ENCODE data around the gene CDR2.
"Not testable (repeated sequence)": the region's sequence is repeated elsewhere in the genome, so short reads cannot be mapped to it uniquely, and the experiment has no call there.

Gene CDR2

DNA sequence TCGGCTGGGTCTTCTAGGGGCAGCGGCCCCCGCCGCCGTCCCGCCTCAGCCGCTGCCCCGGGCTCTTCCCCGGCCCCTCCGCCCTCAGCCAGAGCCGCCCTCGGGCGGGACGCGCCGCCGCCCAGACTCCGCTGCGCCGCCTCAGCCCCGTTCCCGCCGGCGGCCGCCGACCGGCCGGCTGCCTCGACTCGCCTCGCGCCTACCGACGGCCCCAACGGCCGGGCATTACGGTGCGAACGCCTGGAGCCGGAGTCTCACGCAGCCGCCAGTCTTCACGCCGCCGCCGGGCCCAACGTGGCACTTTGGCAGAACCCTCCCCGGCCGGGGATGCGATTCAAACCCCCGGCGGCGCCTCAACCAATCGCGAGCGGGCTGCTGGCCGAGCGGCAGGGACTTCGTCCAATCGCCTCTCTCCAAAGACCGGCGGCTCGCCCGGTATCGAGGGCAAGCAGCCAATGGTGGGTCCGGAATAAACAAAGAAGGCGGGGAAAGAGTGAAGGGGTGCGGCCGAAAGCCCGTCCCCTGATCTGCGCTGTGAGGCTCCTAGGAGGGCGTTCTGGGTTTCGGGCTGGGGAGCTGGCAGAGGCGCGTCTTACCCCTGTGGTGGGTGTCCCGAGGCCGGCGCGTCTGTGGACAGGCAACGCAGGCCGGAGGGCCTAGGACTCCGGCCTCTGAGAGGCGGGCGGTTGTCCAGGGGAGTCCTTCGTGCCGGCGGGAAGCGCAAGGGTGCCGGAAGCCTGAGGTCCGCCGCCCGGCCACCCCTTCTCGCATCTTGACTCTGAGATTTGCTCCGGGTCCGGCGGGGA, at the start of gene CDR2:
CDR2 (minus strand) TSS at position 309 of the 806 bp plus-strand sequence. CDS start 310 bp downstream, outside the sequence.
- peak; percentile 99 for DNase-seq

DNA sequence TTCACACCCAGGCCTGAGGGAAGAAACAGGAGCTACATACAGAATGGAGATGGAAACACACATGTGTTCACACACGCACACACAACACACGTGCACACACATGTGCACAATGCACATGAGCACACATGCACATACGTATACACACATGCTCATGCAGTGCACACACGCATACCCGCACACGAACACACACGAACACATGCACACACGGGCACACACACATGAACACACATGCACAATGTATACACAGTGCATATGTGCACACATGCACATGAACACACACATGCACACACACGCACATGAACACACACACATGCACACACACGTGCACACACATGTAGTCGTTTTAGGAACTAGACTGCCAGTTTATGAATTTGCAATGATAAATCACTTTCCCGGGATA, 49.3 kb upstream of the CDR2 start:
- no peak for DNase-seq

DNA sequence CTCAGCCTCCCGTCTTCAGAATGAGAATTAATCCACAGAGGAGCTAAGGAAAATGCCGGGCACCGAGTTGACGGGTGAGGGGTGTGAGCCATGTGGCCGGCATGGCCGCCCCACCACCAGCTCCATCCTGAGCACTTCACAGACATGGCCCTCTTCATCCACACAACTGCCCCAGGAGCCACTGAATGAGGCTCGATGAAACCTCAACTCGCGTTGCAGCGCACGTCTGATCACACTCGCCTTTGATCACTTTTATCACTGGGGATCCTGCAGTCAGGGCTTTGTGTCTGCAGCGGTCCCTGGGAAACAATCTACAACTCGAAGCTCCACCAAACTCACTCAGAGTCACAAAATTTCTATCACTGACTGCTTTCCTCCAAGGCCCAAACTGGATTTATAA, 46.7 kb upstream of the CDR2 start:
- no peak for DNase-seq

DNA sequence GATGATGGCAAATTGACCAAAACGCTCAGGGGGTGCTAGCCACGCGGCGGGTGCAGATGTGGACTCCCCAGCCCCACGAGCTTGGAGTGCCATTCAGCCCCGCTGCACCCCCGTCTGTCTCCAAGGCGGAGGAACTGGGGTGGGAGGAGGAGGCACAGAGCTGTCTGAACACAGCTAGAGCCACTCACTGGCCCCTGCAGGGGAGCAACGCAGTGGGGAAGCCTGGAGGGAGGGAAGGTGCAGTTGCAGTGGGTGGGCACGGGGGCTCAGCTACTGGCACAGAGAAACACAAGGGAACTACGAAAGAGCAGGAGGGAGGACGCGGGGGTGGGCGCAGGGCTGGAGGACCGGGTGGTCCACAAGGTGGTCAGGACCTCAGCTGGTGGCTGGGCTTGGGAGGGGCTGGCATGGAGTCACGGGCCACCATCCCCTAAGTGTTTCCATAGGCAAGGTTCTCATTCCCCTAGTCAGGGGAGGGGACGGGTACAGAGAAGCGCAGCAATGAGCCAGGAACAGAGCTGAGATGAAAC, 46.3 kb upstream of the CDR2 start:
- no peak for DNase-seq

DNA sequence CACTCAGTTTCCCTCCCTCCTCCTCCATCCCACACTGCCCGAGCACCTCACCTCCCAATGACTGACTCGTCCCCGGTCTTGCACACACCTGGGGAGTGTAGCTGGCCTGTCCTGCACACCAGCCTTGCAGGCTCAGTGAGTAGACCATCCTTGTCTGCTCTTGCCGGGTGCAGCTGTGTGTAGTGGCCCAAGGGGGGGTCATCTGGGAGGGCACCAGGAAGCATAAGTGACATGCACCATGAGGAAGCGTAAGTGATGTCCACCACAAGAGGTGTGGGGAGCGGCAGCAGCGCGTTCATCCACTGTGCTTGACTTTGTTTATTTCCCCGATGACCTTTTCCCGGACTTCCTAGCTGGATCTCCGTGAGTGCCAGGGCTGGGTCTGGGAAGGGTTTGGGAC, 45.5 kb upstream of the CDR2 start:
- no peak for DNase-seq

DNA sequence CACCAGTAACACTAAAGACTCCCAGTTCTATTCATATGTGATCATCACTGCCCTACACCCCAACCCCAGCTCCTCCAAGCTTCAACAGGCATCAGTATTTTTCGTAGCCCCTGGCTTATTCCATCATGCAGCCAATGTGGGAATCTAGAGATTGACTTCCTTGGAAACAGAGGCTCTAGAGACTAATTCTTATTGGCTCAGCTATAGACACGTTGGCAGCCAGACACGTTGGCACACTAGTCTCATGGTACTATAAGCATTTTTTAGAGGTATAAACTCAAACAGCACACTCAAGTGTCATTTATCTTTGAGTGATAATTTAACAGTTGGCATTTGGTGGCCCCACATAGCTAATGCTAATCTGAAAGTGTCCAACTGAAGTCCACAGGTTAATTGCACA, 44.4 kb upstream of the CDR2 start:
- DNase-seq = no peak

DNA sequence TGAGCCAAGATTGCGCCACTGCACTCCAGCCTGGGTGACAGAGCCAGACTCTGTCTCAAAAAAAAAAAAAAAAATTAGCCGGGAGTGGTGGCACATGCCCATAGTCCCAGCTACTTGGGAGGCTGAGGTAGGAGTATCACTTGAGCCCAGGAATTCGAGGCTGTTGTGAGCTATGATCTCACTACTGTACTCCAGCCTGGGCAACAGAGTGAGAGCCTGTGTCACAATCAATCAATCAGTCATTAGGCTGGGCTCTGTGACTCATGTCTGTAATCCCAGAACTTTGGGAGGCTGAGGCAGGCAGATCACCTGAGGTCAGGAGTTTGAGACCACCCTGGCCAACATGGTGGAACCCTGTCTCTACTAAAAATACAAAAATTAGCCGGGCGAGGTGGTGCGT, 43.4 kb upstream of the CDR2 start:
- DNase-seq = not testable (repeated sequence)

DNA sequence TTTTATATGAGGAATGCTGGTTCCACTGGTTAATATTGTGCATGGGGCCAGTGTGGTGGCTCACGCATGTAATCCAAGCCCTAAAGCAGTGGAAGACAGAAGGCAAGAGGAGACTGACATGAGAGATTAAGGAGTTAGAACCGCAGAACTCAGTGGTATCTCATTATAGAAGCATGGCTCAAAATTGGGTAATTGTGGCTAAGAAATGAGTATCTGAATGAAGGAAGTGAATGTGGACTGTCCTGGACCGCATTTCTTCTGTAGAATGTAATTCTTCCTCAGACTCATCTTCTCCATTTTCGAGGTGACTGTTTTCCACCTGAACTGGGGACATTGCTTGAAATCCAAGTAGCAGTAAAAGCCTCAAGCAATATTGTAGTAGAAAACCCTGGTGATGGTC, 42.6 kb upstream of the CDR2 start:
- DNase-seq = no peak

DNA sequence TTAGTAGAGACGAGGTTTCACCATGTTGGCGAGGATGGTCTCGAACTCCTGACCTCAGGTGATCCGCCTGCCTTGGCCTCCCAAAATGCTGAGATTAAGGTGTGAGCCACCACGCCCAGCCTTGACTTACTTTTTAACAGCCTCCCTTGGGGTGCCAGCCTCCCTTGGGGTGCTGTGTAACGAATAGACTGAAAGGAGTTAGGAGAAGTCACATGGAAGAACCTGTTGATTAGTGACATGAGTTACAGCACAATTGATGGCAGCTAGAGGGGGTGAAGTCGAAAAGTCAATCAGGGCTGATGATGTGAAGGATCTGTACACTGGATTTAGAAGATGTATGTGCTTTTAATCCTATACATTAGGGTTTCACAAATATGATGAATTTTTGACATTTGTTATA, 39.4 kb upstream of the CDR2 start:
- DNase-seq = no peak

DNA sequence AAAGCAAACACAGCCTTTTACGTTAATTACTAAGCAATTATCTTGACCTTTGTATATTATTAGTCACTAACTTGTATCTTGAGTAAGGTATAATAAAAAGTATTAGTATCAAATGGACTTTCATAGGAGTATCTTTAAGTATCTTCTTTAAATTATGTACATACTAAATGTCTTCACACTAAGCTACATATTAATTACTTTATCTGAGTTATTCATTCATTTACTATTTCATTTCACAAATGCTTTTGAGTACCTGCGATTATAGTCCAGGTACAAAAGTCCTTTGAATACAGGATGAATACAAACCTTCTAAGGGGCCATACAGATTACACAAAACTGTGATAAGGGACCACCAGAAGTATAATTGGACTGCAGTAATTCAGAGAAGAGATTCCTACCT, 33.1 kb upstream of the CDR2 start:
- no peak for DNase-seq

DNA sequence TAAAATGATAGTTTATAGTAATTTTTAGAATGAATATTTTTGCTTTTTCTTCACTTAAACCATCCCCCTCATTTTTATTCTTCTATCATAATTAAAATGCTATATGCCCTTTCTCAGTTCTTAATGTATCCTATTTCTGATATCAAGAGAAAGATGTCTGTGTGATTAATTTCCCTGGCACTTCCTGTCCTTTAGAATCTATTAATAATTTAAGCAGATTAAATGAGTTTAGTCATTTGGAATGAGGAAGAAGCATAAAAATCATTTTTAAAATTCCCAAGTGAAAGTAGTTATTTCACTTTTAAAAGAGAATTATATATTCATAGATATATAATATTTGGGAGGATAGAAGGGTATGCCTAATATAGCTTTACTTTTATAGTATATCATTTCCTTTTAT, 27.8 kb upstream of the CDR2 start:
- DNase-seq = no peak

DNA sequence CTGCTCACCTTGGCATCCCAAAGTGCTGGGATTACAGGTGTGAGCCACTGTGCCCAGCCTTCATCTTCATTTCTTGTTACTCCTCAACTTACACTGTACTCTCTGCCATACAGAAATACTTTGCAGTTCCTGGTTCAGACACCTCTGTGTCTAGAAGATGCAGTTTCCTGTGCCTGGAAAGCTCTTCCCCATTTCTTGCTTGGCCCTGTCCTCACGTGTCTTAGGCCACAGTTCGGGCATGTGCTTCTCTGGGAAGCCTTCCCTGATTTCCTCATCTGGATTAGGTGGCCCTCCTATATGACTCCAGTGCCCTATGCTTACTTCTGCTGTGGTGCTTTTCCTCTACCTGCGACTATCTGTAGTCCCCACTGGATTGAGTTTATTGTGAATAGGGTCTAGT, 26.5 kb upstream of the CDR2 start:
- no peak for DNase-seq

DNA sequence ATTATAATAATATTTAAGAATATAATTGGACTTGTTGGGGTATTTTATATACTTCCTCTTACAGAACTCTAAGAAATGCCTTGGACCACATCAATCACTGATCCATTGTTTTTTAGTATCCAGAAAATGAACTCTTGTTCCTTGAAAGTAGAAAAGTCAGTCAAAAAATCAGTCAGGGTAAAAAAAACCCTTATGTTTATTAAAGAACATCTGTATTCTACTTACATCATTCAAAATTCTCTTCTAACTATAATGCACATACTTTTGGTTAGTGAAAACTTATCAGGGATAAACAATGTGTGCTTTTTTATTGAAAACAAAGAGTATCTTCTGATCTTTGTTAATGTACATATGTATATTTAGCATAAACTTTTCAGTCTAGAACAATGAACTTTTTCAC, 23.5 kb upstream of the CDR2 start:
- no peak for DNase-seq

DNA sequence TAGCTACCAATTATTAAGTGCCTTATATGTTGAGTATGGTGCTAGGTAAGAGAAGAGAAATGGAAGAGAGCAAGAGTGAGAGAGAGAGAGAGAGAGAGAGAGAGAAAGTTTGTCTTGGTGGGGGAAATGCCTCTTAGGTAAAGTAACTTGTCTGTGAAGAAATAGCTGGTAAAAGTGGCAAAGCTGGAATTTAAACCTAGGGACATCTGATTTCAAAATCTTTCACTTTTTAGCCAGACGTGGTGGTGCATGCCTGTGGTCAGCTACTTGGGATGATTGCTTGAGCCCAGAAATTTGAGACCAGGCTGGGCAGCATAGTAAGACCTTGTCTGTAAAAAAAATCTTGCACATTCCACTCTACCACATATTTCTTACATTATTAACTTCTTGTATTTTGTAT, 23.0 kb upstream of the CDR2 start:
- no peak for DNase-seq

DNA sequence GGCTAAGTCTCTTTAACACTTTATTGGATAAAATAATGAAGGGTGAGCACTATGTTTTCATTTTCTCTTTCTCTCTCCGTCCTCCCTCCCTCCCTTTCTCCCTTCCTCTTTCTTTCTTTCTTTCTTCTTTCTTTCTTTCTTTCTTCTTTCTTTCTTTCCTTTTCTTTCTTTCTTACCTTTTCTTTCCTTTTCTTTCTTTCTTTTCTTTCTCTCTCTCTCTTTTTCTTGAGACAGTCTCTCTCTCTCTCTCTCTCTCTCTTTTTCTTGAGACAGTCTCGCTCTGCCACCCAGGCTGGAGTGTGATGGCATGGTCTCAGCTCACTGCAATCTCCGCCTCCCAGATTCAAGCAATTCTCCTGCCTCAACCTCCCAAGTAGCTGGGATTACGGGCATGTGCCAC, 21.5 kb upstream of the CDR2 start:
- no peak for DNase-seq

DNA sequence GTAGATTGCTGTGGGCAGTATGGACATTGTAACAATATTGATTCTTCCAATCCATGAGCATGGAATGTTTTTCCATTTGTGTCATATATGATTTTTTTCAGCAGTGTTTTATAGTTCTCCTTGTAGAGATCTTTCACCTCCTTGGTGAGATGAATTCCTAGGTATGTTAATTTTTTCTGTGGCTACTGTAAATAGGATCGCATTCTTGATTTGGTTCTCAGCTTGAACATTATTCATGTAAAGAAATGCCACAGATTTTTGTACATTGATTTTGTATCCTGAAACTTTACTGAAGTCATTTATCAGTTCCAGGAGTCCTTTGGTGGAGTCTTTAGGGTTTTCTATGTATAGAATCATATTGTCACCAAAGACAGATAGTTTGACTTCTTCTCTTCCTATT, 19.7 kb upstream of the CDR2 start:
- no peak for DNase-seq

DNA sequence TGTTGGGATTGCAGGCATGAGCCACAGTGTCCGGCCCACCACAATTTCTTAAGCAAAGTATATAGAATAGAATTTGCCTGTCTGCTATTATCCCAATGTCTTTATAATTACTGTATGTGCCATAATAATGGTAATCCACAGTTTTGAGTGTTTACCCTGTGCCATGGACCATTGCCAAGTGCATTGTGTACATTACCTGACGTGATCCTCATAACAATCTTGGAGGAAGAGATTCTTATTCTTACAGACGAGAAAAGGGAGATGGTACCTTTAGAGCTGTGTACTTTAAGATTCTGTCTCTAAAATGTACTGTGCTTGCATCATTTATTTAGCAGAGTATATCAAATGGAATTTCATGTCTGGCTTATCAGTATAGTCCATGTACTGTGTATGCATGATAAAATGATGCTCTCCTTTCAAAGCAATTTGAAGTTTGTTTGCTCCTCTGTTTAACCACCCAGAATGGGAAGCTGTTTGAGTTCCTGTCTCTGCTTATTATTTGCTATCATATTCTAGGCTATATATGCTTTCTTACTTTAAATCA, 13.8 kb upstream of the CDR2 start:
- DNase-seq = no peak

DNA sequence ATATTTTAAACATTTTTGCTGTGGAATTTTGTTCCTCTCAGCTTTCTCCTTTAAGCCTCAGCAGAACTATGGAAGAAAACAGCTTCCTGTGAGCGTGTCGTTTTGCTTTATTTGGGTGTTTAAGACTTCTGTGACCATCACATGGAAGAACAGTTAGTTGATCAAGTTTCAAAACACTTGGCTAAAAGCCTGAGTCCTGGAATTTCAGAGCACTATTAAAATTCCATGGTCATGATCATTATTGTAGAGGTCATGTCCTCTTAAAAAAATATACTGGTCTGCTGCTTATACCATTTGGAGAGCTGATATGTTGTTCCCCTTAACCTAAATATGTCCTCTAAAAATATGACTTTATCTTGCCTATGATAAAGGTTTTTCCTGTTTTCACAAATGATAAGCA, 12.6 kb upstream of the CDR2 start:
- DNase-seq = no peak

DNA sequence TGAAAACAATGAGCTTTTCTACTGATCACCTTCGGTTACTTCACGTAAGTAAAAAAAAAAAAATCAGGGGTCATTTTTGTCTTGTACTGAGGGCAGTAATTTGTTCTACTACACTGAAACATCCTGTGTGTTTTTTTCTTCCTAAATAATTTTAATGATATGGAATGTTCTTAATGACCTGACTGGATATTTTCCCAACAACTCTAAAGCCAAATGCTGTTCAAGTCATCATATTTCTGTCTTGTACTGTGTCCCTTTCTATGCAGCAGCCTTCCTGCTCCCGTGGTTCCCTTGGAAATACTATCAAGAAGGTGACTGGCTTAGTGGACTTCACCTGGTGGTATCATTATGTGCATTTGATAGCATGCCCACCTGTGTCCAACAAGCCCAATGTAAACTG, 10.8 kb upstream of the CDR2 start:
- DNase-seq = no peak

DNA sequence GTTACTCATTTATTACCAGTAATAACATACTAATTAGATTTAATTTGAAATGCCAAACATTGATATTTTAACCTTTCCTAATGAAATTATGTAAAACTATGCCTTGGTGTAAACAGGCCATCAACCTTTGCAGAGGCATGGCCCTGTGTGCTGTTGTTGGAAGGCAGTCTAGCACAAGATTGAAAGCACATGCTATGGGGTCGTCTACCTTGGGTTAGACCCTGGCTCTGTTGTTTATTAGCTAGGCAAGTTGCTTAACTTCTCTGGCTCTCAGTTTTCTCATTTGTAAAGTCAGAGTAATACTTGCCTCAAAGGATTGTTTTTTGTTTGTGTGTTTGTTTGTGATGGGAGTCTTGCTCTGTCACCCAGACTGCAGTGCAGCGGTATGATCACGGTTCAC, 9.4 kb upstream of the CDR2 start:
- DNase-seq = no peak

DNA sequence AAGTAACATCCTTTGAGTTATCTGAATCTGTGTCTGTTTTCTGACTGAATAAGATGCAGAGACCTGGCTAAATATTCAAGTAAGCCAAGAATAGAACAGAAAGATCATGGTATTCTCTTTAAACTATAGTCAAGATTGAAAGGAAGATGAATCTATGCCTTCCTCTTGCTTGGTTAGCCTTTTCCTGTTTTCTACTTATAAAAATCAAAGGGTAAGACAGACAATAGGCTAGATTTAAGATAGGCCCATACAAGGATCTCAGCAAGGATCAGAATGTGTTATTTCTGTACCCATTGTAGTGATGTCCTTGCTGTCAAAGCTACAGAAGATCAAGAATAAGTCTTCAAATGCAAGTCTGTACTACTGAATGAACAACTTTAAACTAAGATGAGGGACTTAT, 7.0 kb upstream of the CDR2 start:
- DNase-seq = no peak

DNA sequence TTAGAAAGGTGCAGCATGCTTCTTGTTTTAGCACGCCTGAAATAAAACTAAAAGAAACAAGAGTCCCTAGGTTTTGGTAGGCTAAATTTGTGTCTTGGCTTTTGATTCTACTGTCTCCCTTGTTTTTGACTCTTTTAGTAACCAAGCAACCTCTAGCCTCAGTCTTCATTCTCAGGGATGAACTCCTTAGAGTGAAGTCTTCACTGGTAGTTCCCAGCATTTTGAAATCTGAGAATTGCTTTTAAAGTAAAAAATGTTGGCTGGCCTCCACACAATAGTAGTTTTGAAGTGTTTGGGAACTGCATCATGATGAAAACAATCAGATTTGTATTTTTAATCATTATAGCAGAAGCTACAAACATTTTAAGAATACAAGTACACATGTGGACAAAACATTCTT, 6.1 kb upstream of the CDR2 start:
- DNase-seq = no peak

DNA sequence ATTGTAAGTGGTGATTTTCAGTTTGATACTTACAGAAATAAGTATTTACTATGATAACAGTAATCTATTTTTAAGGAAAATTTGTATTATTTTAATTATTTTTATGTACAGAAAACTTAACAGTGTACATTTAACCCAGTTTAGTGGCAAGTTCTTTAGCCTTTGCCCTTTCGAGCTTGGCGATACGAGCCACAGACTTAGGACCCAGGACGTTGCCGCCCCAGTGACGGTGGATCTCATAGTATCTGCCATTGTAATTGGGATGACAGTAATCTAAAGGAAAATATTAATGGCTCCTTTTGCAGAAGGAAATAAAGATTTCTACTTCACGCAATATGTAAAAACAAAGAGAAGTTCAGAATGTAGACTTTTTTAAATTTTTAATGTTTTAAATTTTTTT, 5.2 kb upstream of the CDR2 start:
- DNase-seq = no peak

DNA sequence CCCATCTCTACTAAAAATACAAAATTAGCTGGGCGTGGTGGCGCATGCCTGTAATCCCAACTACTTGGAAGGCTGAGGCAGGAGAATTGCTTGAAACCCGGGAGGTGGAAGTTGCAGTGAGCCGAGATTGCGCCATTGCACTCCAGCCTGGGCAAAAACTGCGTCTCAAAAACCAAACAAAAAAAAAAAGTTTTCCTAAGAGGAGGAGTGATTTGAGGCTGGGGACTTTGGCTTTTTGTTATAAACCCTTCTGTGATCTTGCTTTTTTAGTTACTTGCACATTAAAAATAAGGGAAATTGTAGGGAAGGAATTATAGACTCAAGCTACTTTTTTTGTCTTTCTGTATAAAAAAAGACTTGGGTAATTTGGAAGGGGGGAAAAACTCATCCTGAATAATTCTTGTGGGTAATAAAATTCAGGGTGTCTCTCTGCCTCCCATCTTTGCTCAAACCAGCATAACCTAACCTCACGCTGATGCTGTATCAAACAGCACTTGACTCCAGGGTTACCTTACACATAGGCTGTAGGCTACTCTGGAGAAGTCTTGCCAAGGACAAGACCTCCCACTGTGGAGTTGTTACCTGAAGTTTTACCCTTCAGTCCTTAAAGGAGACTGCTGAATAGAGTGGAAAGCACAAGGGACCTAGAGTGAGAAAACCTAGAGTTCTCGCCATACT, 1.7 kb upstream of the CDR2 start:
- DNase-seq = no peak

Data from activated naive CD4-positive, alpha-beta T cell treated with anti-CD3 and anti-CD28 coated beads, Interleukin-2, amount 50 U/mL, for 16 hours (primary cell).